ENCODE measurements around the gene GPC6. TPM values are rescaled to one million over a fixed set of nuclear protein-coding genes. Genes with fewer than 3 reads are reported as not detected.

Gene GPC6
- total RNA-seq, 5 donors from 2014 or later (not counting 1 experiment from before 2014, with no cell fraction given): 0.03 to 0.18 (median 0.06) TPM; not detected in 2

- Mint-ChIP-seq H3K36me3 (no peaks in the 10 kb centered on the region), H3K4me3 (no peak overlapping the region), H3K27me3 (no peaks in the 10 kb centered on the region), H3K27ac (no peak overlapping the region), H3K9me3 (peaks cover 0 to 5% (median 3%) of the 10 kb centered on the region in 3 donors), H3K4me1 (no peaks in the 10 kb centered on the region)
- no peak overlapping the region for H3K27ac ChIP-seq (ENCODE audit: low read length)
- no peak for ATAC-seq (replicated peaks in 1 of 4)
- WGBS (ENCODE audit: insufficient coverage): no CpG with 5 or more reads among the region's 3 CpGs
- no peaks in the 10 kb centered on the region for H3K36me3 ChIP-seq (ENCODE audit: control insufficient read depth in 2 of 2, extremely low read depth in 1 of 2, insufficient read depth in 1 of 2, low read length in 1 of 2)
- DNase-seq: no peak
- H3K4me3 ChIP-seq (ENCODE audit: control insufficient read depth in 1 of 2, extremely low read depth in 1 of 2, low read length in 1 of 2): no peak overlapping the region
- H3K4me1 ChIP-seq (ENCODE audit: control insufficient read depth in 1 of 2, extremely low read depth in 1 of 2, insufficient read depth in 2 of 2, low read length in 2 of 2): no peaks in the 10 kb centered on the region
- no peaks in the 10 kb centered on the region for H3K27me3 ChIP-seq (replicated peaks in 1 of 2; ENCODE audit: control insufficient read depth in 2 of 2, extremely low read depth in 1 of 2, insufficient read depth in 2 of 2, low read length in 1 of 2)
- CTCF ChIA-PET: no interaction called here
- POLR2A ChIA-PET: no interaction called here
- no peaks in the 10 kb centered on the region for H3K9me3 ChIP-seq
Measured at GRCh38 chr13:93653776-93654175, 427.2 kb downstream of the GPC6 start.

DNA sequence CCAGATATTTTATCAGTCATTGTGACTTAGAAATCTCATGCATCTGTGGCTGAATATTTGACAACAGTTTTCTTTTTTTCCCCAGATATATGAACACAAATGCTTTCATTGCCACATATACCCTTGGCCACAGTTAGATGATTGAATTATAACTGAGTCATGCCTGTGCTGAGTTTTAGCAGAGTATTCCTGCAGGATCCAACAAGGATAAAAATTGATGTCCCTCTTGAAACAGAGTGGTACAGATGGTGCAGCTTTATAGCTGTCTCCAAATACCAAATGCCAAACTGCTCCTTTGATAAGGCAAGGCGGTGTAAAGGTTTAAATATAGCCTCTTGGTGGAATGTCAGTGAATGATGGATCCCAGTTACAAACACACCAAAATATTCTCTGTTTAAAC lies 428.5 kb downstream of the GPC6 start:
- H3K4me1 ChIP-seq (ENCODE audit: control insufficient read depth in 1 of 2, extremely low read depth in 1 of 2, insufficient read depth in 2 of 2, low read length in 2 of 2): no peaks in the 10 kb centered on the region
- ChIA-PET POLR2A (no interaction called here), CTCF (no interaction called here)
- H3K27me3 ChIP-seq (replicated peaks in 1 of 2; ENCODE audit: control insufficient read depth in 2 of 2, extremely low read depth in 1 of 2, insufficient read depth in 2 of 2, low read length in 1 of 2): no peaks in the 10 kb centered on the region
- no peak overlapping the region for H3K27ac ChIP-seq (ENCODE audit: low read length)
- H3K27ac Mint-ChIP-seq: no peak overlapping the region
- no peaks in the 10 kb centered on the region for H3K36me3 ChIP-seq (ENCODE audit: control insufficient read depth in 2 of 2, extremely low read depth in 1 of 2, insufficient read depth in 1 of 2, low read length in 1 of 2)
- ATAC-seq (replicated peaks in 1 of 4) (no peak), DNase-seq (no peak)
- H3K27me3 Mint-ChIP-seq: no peaks in the 10 kb centered on the region
- H3K4me1 Mint-ChIP-seq: no peaks in the 10 kb centered on the region
- no peak overlapping the region for H3K4me3 Mint-ChIP-seq
- no peak overlapping the region for H3K4me3 ChIP-seq (ENCODE audit: control insufficient read depth in 1 of 2, extremely low read depth in 1 of 2, low read length in 1 of 2)
- no peaks in the 10 kb centered on the region for H3K36me3 Mint-ChIP-seq
- peaks cover 2 to 5% (median 3%) of the 10 kb centered on the region in 3 donors for H3K9me3 Mint-ChIP-seq
- no CpG with 5 or more reads among the region's 1 CpG for WGBS (ENCODE audit: insufficient coverage)
- H3K9me3 ChIP-seq: no peaks in the 10 kb centered on the region

DNA sequence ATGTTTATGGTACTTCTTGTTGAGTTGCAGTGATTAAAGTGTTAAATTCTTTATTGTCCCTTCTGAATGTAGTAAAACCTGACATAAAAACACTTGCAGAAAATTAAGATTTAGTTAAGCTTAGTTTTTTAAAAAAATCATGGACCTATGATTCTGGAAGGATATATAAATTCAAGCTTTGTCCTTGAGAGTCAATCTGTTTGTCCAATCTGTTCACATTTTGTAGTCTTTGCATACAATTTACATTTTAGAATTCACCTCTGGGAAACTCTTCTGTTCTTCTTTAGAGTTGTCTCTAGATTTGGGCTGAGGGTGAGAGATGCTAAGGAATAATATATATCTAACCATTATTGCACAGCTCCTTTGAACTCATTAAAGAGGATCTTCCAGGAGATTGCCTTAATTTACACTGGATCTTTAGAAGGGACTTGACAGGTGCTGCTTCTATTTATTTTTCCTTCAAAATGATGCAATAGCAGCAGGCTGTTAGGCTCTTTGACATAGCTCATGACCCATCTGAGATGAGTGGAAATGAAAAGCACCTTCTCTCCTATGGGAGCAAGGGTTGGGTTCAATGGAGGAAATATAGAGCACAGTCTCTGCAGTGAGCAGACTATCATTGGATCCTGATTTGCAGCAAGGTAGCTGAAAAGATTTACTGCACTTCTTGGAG lies 433.9 kb downstream of the GPC6 start:
- no peaks in the 10 kb centered on the region for H3K4me1 Mint-ChIP-seq
- POLR2A ChIA-PET: interaction anchor here in 1 of 2 donors (0.6 kb wide), 1 partner anchor 1533 kb away, joined by 3 read pairs; no protein-coding TSS in a partner anchor
- H3K9me3 Mint-ChIP-seq: peaks cover 2 to 5% (median 3%) of the 10 kb centered on the region in 3 donors
- Histone ChIP-seq H3K9me3 (no peaks in the 10 kb centered on the region), H3K36me3 (ENCODE audit: control insufficient read depth in 2 of 2, extremely low read depth in 1 of 2, insufficient read depth in 1 of 2, low read length in 1 of 2) (no peaks in the 10 kb centered on the region), H3K27ac (ENCODE audit: low read length) (no peak overlapping the region), H3K4me1 (ENCODE audit: control insufficient read depth in 1 of 2, extremely low read depth in 1 of 2, insufficient read depth in 2 of 2, low read length in 2 of 2) (no peaks in the 10 kb centered on the region), H3K4me3 (ENCODE audit: control insufficient read depth in 1 of 2, extremely low read depth in 1 of 2, low read length in 1 of 2) (no peak overlapping the region), H3K27me3 (replicated peaks in 1 of 2; ENCODE audit: control insufficient read depth in 2 of 2, extremely low read depth in 1 of 2, insufficient read depth in 2 of 2, low read length in 1 of 2) (no peaks in the 10 kb centered on the region)
- no peaks in the 10 kb centered on the region for H3K36me3 Mint-ChIP-seq
- H3K4me3 Mint-ChIP-seq: no peak overlapping the region
- CTCF ChIA-PET: no interaction called here
- ATAC-seq (replicated peaks in 1 of 4) (no peak), DNase-seq (no peak)
- H3K27ac Mint-ChIP-seq: no peak overlapping the region
- no peaks in the 10 kb centered on the region for H3K27me3 Mint-ChIP-seq

DNA sequence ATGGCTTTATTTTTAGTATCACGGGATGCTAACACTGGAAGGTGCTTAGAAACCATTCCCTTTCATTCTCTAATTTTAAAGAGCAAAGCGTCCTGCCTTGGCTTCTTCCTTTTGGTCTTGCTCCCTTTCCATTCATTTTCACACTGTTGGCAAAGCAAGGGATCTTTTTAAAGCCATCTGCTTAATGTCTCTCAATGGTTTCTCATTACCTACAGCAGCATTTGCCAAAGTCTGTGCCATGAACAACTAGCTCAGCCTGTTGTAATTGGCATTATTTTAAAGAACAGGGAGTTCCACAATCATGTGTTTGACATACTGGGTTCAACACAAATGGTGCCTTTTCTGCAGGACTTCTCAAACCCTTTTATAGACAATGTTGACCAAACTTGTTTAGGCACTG lies 444.3 kb downstream of the GPC6 start:
- DNase-seq (no peak), ATAC-seq (replicated peaks in 1 of 4) (no peak)
- Mint-ChIP-seq H3K4me3 (no peak overlapping the region), H3K4me1 (no peaks in the 10 kb centered on the region), H3K36me3 (no peaks in the 10 kb centered on the region), H3K9me3 (peaks cover 0 to 2% (median 0%) of the 10 kb centered on the region in 3 donors), H3K27me3 (no peaks in the 10 kb centered on the region), H3K27ac (no peak overlapping the region)
- CTCF ChIA-PET: no interaction called here
- 33% methylated on average over 1 of the region's 2 CpGs for WGBS (ENCODE audit: insufficient coverage)
- H3K27me3 ChIP-seq (replicated peaks in 1 of 2; ENCODE audit: control insufficient read depth in 2 of 2, extremely low read depth in 1 of 2, insufficient read depth in 2 of 2, low read length in 1 of 2): no peaks in the 10 kb centered on the region
- H3K36me3 ChIP-seq (ENCODE audit: control insufficient read depth in 2 of 2, extremely low read depth in 1 of 2, insufficient read depth in 1 of 2, low read length in 1 of 2): no peaks in the 10 kb centered on the region
- H3K27ac ChIP-seq (ENCODE audit: low read length): no peak overlapping the region
- no peaks in the 10 kb centered on the region for H3K4me1 ChIP-seq (ENCODE audit: control insufficient read depth in 1 of 2, extremely low read depth in 1 of 2, insufficient read depth in 2 of 2, low read length in 2 of 2)
- POLR2A ChIA-PET: no interaction called here
- no peaks in the 10 kb centered on the region for H3K9me3 ChIP-seq
- no peak overlapping the region for H3K4me3 ChIP-seq (ENCODE audit: control insufficient read depth in 1 of 2, extremely low read depth in 1 of 2, low read length in 1 of 2)

DNA sequence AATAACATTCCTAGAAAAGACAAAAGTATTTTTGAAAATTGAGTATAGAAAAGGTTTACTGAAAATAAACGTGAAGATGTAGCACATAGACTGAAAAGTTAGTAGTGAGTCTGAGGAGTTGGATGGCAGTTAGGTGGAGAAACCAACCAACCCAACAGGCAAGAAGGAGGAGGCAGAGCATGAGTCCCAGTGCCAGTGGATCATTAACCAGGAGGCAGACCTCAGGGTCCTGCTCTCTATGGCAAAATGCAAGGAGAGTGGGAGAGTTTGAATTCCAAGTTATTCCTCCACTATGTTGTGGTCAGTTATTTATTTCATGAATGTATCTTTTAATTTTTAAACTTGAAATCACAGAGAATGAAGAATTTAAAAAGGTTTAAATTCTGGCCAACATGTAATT lies 446.4 kb downstream of the GPC6 start:
- no peaks in the 10 kb centered on the region for H3K4me1 ChIP-seq (ENCODE audit: control insufficient read depth in 1 of 2, extremely low read depth in 1 of 2, insufficient read depth in 2 of 2, low read length in 2 of 2)
- POLR2A ChIA-PET: no interaction called here
- no peaks in the 10 kb centered on the region for H3K36me3 ChIP-seq (ENCODE audit: control insufficient read depth in 2 of 2, extremely low read depth in 1 of 2, insufficient read depth in 1 of 2, low read length in 1 of 2)
- no peak overlapping the region for H3K4me3 ChIP-seq (ENCODE audit: control insufficient read depth in 1 of 2, extremely low read depth in 1 of 2, low read length in 1 of 2)
- WGBS (ENCODE audit: insufficient coverage): no CpG with 5 or more reads among the region's 1 CpG
- DNase-seq (no peak), ATAC-seq (replicated peaks in 1 of 4) (no peak)
- Mint-ChIP-seq H3K4me3 (no peak overlapping the region), H3K27ac (no peak overlapping the region), H3K36me3 (no peaks in the 10 kb centered on the region), H3K27me3 (no peaks in the 10 kb centered on the region), H3K4me1 (no peaks in the 10 kb centered on the region), H3K9me3 (peaks cover 0 to 2% (median 0%) of the 10 kb centered on the region in 3 donors)
- no peaks in the 10 kb centered on the region for H3K9me3 ChIP-seq
- CTCF ChIA-PET: no interaction called here
- no peak overlapping the region for H3K27ac ChIP-seq (ENCODE audit: low read length)
- H3K27me3 ChIP-seq (replicated peaks in 1 of 2; ENCODE audit: control insufficient read depth in 2 of 2, extremely low read depth in 1 of 2, insufficient read depth in 2 of 2, low read length in 1 of 2): no peaks in the 10 kb centered on the region

DNA sequence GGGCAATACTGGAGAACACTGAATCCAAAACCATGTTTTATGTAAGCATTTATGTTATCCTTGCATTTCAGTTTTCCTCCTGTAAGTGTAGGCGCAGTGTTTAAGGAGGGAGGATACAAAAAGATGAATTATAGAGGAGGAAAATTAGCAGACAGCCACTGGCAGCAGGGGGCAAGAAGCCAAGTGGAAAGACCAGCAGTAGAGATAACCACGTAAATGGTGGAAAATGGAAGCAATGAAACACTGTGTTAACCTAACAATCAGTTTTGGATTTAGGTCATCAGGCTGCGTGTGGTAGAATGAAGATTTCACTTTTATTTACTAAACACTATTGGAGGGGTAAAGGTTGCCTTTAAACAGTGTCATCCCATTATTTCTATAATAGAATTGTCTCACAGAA lies 447.3 kb downstream of the GPC6 start:
- Mint-ChIP-seq H3K9me3 (peaks cover 0 to under 1% (median 0%) of the 10 kb centered on the region in 3 donors), H3K36me3 (no peaks in the 10 kb centered on the region), H3K4me1 (no peaks in the 10 kb centered on the region), H3K27me3 (no peaks in the 10 kb centered on the region), H3K27ac (no peak overlapping the region), H3K4me3 (no peak overlapping the region)
- POLR2A ChIA-PET: no interaction called here
- 92% methylated on average over 1 of the region's 3 CpGs for WGBS (ENCODE audit: insufficient coverage)
- DNase-seq: no peak
- Histone ChIP-seq H3K36me3 (ENCODE audit: control insufficient read depth in 2 of 2, extremely low read depth in 1 of 2, insufficient read depth in 1 of 2, low read length in 1 of 2) (no peaks in the 10 kb centered on the region), H3K27ac (ENCODE audit: low read length) (no peak overlapping the region), H3K4me1 (ENCODE audit: control insufficient read depth in 1 of 2, extremely low read depth in 1 of 2, insufficient read depth in 2 of 2, low read length in 2 of 2) (no peaks in the 10 kb centered on the region), H3K27me3 (replicated peaks in 1 of 2; ENCODE audit: control insufficient read depth in 2 of 2, extremely low read depth in 1 of 2, insufficient read depth in 2 of 2, low read length in 1 of 2) (no peaks in the 10 kb centered on the region), H3K9me3 (no peaks in the 10 kb centered on the region), H3K4me3 (ENCODE audit: control insufficient read depth in 1 of 2, extremely low read depth in 1 of 2, low read length in 1 of 2) (no peak overlapping the region)
- CTCF ChIA-PET: no interaction called here
- no peak for ATAC-seq (replicated peaks in 1 of 4)

GRCh38 chr13:93674337-93674755 lies 447.7 kb downstream of the GPC6 start:
- Mint-ChIP-seq H3K9me3 (no peaks in the 10 kb centered on the region), H3K36me3 (no peaks in the 10 kb centered on the region), H3K4me1 (no peaks in the 10 kb centered on the region), H3K27me3 (no peaks in the 10 kb centered on the region), H3K4me3 (no peak overlapping the region), H3K27ac (no peak overlapping the region)
- DNase-seq (no peak), ATAC-seq (replicated peaks in 1 of 4) (no peak)
- no peaks in the 10 kb centered on the region for H3K27me3 ChIP-seq (replicated peaks in 1 of 2; ENCODE audit: control insufficient read depth in 2 of 2, extremely low read depth in 1 of 2, insufficient read depth in 2 of 2, low read length in 1 of 2)
- no peaks in the 10 kb centered on the region for H3K9me3 ChIP-seq
- no peak overlapping the region for H3K4me3 ChIP-seq (ENCODE audit: control insufficient read depth in 1 of 2, extremely low read depth in 1 of 2, low read length in 1 of 2)
- H3K36me3 ChIP-seq (ENCODE audit: control insufficient read depth in 2 of 2, extremely low read depth in 1 of 2, insufficient read depth in 1 of 2, low read length in 1 of 2): no peaks in the 10 kb centered on the region
- no peaks in the 10 kb centered on the region for H3K4me1 ChIP-seq (ENCODE audit: control insufficient read depth in 1 of 2, extremely low read depth in 1 of 2, insufficient read depth in 2 of 2, low read length in 2 of 2)
- H3K27ac ChIP-seq (ENCODE audit: low read length): no peak overlapping the region
- 57% methylated on average over 1 of the region's 3 CpGs for WGBS (ENCODE audit: insufficient coverage)
- CTCF ChIA-PET: no interaction called here
- POLR2A ChIA-PET: no interaction called here

All from T-cell (primary cell).